IPS-11a (cell line): Measurements from ENCODE around the gene C1QTNF1.

Experiments used
- H3K4me3 ChIP-seq: one replicate; pipeline ENCODE4 v1.5.1; 2013; ENCODE audit warnings: low read depth, low read length, control low read depth

Gene C1QTNF1, protein sequence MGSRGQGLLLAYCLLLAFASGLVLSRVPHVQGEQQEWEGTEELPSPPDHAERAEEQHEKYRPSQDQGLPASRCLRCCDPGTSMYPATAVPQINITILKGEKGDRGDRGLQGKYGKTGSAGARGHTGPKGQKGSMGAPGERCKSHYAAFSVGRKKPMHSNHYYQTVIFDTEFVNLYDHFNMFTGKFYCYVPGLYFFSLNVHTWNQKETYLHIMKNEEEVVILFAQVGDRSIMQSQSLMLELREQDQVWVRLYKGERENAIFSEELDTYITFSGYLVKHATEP

DNA sequence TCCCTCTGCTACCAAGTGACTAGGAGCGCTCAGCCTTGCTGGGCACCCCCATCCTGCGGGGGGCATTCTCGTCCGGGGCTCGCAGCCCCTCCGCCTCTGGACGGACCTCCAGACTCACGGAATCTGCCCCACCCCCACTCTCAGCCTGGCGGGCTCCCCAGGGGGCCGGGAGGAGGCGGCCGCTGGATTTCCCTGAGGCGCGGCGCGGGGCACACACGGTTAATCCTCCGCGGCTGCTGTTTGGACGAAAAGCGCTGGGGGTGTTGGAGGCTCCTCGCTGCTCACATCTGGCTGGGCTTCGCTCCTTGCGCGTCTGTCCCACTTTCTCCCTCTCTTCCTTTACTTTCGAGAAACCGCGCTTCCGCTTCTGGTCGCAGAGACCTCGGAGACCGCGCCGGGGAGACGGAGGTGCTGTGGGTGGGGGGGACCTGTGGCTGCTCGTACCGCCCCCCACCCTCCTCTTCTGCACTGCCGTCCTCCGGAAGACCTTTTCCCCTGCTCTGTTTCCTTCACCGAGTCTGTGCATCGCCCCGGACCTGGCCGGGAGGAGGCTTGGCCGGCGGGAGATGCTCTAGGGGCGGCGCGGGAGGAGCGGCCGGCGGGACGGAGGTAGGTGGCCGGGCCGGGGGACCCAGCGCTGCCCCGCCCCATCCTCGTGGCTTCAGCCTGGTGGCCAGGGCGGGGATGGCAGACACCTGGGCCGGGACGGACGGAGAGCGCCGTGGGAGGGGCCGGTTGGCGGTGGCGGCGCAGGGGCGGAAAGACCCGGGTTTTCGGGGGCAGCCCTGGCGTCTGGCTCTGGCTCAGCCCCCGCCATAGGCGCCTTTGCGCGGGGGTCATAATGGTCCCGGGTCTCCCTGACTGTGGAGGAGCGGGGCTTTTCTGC, at the start of gene C1QTNF1:
C1QTNF1 (plus strand) TSS at position 284 of the 886 bp plus-strand sequence. CDS start 19,800 bp downstream, outside the sequence.
- H3K4me3 ChIP-seq = peak within 1 kb of the TSS; percentile 44

DNA sequence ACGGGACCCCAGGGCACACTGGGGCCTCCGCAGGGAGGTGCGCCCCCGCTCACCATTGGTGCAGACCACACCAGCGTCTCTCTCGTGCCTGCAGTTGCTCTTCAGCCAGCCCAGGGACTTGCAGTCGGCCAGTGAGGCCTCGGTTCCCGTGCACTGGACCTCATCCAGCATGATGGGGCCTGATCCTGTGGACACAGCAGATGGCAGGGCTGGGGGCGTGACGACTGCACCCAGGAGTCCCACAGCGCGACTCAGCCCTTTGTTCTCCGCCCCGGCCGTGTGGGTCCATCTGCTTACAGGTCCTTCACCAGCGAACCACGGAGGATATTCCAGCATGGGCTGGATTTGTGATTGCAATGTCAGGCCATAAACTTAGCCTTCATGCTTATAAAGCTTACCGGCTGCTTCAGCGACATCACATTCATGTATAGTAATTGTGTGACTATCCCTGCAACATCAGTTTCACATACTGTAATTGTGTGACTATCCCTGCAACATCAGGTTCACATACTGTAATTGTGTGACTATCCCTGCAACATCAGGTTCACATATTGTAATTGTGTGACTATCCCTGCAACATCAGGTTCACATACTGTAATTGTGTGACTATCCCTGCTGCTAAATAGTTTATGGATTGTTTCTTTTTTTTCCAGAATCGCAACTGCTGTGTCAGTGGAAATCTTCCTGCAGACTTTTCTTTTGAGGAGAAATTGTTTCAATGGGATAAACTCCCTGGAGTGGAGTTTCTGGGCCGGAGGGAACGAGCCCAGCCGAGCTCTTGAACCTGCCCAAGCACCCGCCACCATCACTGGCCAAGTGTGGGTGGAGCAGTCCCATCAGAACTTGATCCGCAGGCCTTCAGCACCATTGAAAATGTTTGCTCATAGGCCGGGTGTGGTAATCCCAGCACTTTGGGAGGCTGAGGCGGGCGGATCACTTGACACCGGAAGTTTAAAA, 49.1 kb upstream of the C1QTNF1 start:
- no peak overlapping the region for H3K4me3 ChIP-seq

DNA sequence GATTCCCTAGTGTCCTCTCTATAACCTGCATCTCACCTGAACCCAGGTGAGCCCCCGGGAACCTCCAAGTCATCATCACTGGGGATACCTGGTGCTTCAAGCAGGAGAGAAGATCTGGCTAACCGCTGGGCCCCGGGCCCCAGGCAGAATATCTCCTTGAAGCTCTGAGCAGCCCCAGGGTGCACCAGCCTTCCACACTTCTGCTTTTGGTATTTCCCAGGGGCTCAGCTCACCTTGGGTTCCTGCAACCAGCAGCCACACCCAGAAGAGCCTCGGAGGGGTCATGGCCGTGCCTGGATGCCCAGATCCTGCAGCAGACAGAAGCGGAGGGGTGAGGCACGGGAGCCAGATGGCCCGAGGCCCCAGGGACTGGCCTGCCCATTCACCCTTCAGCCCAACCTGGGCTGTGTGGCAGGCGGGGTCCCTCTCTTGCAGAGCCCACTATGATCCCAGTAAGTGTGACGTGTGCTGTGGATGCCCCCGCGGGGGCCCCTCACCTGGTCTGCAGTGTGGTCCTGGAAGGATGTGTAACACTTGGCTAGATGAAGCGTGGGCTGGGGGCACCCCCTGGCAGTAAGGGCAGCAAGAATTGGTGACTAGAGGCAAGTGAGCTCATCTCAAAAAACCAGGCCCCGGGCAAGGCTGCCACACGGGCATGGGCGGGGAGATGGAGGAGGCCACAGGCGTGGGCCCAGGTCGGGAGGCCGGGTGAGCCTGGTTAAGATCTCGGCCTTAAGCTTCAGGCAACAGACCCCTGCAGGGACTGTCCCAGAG, 46.9 kb upstream of the C1QTNF1 start:
- H3K4me3 ChIP-seq = no peak overlapping the region

DNA sequence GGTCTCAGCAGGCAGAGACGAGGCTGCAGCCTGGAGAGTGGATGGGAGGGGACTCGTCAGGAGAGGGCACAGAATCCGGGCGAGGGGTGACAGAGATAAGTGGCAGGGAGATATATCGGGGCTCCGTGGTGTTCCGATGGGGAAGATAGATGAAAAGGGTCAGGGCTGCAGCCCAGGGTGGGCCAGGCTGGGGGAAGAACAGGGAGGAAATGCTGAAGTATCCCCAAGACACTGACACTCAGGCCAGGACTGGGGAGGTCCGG, 46.4 kb upstream of the C1QTNF1 start:
- H3K4me3 ChIP-seq = no peak overlapping the region

DNA sequence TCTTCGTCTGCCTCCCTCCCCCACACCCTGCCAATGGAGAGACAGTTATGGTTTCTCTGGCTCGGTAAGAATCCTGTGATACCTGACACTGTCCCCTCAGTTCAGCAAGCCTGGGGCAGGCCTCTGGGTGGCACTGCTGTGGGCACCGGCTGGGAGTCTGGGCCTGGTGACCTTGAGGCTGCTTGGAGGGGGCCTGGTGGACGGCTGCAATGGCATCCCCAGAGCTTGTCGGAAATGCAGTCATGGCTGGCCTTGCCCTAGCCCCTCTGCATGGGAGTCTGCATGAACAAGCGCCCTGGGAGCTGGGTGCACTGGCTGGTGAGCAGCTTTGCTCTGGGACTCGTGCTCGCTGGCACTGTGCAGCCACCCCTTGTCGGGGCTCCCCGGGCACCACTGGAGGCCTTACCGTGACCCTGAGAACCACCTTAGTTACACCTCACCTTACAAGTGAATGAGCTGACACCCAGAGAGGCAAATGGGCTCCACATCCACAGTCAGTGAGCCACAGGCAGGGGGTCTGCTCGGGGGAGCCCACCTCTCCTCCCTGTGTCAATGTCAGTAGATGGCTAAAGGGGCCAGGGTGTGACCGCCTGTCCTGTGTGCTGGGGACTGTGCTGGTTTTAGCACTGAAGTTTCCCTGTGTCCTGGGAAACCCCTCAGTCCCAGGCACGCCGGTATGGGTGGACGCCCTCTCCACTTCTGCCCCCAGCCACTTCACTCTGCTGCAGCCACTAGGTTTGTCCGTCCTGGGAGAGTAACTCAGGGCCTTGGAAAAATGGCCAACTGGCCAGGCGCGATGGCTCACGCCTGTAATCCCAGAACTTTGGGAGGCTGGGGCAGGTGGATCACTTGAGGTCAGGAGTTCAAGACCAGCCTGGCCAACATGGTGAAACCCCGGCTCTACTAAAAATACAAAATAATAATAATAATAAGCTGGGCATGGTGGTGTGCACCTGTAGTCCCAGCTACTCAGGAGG, 45.7 kb upstream of the C1QTNF1 start:
- no peak overlapping the region for H3K4me3 ChIP-seq

DNA sequence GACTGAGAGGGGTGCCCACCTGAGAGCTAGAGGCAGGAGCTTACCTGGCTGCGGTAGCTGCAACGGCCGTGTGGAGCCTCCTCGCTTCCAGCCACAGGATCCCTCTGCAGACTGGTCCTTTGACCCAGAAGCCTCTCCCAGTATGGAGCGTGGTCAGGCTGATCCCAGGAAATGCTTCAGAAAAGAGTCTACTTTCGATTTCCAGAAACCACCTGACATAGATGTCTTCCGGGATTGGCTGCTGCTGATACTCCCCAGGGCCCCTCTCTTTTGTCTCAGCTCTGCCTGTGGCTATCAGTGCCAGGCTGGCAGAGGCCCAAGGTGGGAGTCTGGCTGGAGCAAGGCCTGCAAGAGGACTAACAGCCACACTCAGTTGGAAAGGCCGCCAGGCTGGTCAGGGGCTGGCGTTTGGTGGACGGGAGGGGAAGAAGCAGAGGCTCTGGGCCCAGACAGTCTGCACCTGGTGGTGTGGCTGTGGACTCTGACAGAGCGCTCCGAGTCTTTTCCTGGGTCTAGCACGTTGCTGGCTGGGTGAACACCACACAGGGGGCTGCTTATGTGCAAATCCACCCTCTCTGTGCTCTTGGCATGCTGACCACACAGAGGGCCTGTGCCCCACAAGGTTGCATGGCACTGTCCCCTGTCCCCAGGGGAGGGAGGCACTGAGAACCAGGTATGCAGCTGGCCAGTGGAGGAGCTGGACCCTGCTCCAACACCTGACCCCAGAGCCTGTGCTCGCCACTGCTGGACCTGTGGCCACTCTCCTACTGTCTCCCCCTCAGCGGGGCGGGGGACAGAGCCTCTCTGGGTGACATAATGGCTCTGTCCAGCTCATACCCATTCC, 44.0 kb upstream of the C1QTNF1 start, which contains the start of gene LGALS3BP:
LGALS3BP (minus strand) TSS at position 144 of the 844 bp plus-strand sequence. CDS start 2,732 bp downstream, outside the sequence.
- no peak within 1 kb of the TSS for H3K4me3 ChIP-seq

DNA sequence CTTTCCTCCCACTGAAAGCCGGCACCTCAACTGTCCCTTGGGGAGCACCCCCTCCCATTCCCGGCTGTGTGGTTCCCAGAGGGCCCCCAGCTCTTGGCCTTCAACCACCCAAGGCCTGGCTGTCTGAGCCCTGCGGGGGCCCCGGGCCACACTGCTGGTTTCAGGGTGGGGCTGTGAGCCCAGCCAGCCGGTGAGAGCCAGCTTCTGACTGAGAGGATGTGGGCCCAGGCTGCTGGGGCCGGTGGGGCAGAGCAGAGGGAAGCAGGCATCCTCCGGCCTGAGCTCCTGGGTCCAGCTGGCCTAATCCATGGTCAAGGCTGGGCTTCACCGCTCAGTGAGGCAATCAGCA, 43.4 kb upstream of the C1QTNF1 start:
- no peak overlapping the region for H3K4me3 ChIP-seq

DNA sequence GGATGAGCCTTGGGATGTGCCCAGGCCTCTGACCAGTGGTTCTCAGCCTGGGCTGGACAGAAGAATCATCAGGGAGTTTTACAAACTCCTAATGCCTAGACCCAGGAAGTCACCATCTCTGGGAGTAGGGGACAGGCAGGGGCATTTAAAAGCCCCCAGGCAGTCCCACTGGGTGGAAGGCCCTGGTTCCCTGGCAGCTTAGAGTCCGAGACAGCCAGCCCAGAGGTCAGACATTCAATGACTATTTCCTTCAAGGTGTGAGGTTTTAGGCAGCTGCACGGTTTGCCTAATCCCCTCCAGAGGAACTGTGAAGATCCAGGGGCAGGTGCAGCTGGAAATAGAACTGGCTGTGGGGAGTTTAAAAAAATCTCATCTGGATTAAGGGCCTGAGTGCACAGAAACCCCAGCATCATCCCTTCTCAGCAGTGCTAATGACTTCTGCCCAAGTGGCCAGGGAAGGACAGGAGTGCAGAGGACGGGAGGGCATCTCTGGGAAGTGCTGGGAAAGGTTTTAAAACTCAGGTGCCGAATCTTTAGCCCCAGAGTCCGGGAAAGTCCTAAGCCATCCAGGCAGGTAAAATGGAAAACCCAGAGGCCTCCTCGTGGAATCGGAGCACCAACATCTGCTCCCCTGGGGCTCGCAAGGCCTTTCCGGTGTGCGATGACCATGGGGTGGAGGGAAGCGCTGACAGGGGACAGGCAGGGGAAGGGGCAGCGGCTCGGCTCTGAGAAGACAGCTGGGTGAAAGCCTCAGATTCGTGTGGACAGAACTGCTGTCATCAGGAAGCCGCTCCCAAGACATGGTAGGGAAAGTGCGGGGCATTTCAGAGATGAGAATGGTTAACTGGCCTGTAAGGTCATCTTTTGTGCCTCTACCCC, 42.7 kb upstream of the C1QTNF1 start:
- no peak overlapping the region for H3K4me3 ChIP-seq

DNA sequence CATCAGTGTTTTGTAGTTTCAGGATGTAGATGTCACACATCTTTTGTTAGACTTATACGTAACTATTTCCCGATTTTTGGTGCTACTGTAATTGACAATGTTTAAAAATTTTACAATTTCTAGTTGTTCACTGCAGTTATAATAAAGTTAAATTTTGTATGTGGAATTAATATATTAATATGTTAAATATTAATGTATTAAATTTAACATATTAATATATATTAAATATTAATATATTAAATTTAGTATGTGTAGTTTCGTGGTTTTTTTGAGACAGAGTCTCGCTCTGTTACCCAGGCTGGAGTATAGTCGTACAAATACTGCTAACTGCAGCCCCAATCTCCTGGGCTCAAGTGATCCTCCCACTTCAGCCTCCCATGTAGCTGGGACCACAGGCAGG, 38.6 kb upstream of the C1QTNF1 start:
- H3K4me3 ChIP-seq = no peak overlapping the region

DNA sequence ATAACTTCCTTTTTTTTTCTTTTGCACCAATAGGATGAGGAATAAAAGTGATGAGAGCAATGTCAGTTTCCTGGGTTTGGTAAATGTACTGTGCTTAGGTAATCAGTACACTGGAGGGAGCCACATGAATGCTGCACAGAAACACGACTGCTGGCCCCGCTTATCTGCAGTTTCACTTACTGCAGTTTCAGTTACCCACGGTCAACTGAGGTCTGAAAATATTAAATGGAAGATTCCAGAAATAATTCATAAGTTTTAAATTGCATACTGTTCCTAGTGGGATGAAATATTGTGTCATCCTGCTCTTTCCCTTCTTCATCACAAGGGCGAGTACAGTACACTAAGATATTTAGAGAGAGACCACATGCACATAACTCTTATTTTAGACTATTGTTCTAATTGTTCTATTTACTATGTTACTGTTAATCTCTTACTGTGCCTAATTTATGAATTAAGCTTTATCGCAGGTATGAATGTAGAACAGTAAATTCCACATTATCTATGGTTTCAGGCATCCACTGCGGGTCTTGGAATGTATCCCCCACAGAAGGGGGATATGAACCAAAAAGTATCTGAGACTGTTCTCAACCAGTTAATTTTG, 37.8 kb upstream of the C1QTNF1 start:
- H3K4me3 ChIP-seq = no peak overlapping the region

DNA sequence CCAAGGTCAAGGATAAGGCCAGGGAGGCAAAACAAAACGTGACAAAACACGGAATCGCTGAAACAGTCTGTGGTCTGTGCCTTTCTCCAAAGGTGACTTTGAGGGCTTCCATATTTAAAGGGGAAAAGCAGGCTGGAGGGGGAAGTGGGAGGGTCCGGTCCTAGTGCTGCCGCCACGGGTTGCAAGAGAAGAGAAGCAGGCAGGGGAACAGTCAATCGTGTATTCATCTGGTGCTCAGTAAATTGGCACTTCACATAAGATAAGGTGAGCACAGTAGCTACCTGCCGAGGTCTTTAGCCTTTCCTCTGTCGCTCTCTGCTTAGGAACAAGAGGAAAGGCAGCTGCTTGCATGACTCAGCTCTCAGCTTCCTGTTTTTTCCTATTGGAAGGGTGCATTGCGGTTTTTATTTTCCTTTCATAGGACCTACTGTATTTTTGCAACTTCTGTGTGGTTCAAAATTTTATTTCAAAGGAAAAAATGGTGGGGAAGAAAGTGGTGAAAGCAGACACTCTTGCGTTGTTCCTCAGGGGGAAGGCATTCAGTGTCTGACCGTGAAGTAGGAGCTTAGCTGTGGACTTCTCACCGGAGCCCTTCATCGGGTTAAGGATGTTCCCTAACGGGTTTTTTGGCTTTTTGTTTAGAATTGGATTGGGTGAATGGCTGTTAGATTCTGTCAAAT, 37.2 kb upstream of the C1QTNF1 start:
- no peak overlapping the region for H3K4me3 ChIP-seq

DNA sequence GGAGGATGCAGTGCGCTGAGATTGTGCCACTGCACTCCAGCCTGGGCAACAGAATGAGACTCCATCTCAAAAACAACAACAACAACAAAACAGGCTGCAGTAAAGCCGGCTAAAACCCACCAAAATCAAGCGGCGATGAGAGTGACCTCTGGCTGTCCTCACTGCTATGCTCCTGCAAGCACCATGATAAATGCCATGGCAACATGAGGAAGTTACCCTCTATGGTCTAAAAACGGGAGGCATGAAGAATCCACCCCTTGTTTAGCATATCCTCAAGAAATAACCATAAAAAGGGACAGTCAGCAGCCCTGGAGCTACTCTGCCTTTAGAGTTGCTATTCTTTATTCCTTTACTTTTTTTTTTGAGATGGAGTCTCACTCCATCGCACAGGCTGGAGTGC, 35.8 kb upstream of the C1QTNF1 start:
- no peak overlapping the region for H3K4me3 ChIP-seq

DNA sequence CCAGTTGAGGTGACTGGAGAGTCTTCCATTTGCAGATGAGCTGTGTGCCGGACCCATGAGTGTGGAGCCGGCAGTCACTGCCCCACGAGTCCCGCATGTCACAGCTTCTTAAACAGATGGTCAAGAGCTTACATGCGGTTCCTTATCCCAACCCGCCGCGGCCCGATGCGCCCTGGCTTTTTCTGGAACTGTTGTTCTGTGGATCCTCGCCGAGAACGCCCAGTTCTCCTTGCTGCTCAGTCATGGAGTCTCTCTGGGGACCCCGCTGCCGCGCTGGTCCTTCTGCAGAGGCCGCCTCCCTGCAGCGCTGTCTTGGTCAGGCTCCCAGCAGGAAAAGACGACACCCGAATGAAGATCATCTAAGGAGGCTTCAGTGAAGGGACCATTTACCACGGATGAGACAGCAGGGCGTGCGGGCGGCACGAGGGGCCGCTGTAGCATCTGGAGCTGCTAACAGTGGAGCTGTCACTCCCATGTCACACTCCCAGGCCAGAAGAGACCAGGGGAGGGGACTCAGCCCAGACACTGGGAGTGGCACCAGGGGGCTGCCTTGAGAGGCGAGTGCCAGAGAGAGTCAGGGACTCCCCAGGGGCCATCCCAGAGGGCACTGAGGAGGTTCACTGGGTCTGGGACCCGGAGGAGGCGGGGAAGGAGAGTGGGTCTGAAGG, 33.5 kb upstream of the C1QTNF1 start:
- no peak overlapping the region for H3K4me3 ChIP-seq

DNA sequence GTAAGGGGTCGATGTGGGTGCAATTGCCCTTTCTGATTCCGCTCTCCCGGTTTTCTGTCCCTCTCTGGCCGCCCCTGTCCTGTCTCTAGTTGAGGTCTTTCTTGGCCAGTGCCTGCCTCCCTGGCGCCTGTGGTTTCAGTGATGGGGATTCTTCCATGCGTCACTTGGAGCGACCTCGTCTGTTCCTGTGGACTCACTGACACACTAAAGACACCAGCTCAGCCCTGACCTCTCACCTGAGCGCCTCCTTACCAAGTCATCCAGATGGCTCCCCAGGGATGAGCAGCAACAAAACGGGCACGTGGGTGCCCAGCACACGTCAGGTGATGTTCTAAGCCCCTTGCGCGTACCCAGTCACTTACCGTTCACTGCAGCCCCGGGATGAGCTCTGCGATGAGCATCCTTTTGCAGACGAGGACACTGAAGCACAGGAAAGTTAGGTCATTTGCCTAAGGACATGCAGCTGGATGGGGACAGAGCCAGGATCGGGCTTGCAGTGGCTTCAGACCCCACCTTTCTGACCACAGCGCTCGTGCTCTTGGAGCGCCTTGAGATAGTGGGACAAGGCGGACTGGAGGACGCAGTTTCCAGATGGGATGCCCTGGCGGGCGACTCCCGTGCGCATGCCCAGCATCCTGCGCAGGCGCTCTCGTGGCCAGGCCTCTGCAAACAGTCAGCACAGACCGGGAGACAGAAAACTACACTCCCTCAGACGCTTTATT, 32.8 kb upstream of the C1QTNF1 start:
- H3K4me3 ChIP-seq = no peak overlapping the region

DNA sequence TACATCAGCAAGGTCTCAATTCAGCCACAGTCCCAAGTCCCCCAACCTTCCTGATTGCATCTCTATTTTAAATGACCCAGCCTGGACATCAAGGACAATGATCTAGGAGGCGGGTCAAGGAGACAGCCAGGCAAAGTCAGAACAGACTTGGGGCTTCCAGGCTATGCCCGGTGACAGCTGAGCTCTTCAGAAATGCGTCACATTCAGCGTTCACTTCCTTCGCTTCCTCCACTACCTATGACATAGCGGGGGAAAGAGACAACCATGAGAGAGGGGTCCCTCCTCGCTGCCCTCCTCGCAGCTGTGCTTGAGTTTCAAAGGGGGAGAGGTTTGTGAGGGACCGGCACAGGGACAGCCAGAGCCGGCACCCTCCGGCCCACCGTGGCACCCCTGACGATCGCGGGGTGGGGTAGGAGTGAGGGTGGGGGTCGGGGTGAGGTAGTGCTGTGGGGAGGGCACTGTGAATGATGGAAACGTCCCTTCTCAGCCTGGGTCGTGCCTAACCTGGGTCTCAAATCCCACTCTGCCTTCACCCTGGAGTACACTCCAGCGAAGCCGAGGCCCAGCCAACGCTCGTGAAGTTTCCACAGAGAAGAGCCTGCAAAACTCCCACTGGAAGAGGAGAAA, 31.9 kb upstream of the C1QTNF1 start:
- no peak overlapping the region for H3K4me3 ChIP-seq
